Cardiac muscle cell (in vitro differentiated cells and primary cell): ENCODE data around the gene STRA6. TPM values are rescaled to one million over a fixed set of nuclear protein-coding genes. Genes with fewer than 3 reads are reported as not detected.

Source experiments
- DNase-seq, 2 donors: peaks; one replicate each; pipeline versions ENCODE4 v3.0.0 to v3.0.0-alpha.2; 2010 to 2017; ENCODE audit warnings: low read depth in 1 of 2, low spot score in 1 of 2
- H3K27ac ChIP-seq: fragments of 200-600 bp; sonication (generic); 2 replicates; pipeline ENCODE4 v1.5.1; 2016
- H3K27me3 ChIP-seq: fragments of 200-600 bp; sonication (generic); 2 replicates; pipeline ENCODE4 v1.6.0; 2016; ENCODE audit warnings: control low read depth
- H3K36me3 ChIP-seq: fragments of 200-600 bp; sonication (generic); 2 replicates; pipeline ENCODE4 v1.5.1; 2016; ENCODE audit warnings: control low read depth
- H3K4me1 ChIP-seq: fragments of 200-600 bp; sonication (generic); 2 replicates; pipeline ENCODE4 v1.8.1; 2017; ENCODE audit warnings: low read depth, mild to moderate bottlenecking, mixed run types
- H3K4me3 ChIP-seq: fragments of 200-600 bp; sonication (generic); 2 replicates; pipeline ENCODE4 v1.5.1; 2016; ENCODE audit warnings: mild to moderate bottlenecking
- H3K9me3 ChIP-seq: fragments of 200-600 bp; sonication (generic); 2 replicates; pipeline ENCODE4 v1.5.1; 2017; ENCODE audit warnings: low read depth, mild to moderate bottlenecking, control low read depth
- CTCF ChIP-seq: IDR thresholded peaks from 2 replicates; pipeline ENCODE4 v1.5.1; 2012; ENCODE audit warnings: low read depth, mild to moderate bottlenecking, low read length
- polyA plus RNA-seq: library from polyadenylated mRNA; unstranded; fragments of >200 nt; fragmentation: Nextera tagmentation; extraction: Ambion mirVana; gene quantifications from 2 replicates; pipeline ENCODE4 v1.2.1, GENCODE V29; 2016
- total RNA-seq: library from RNA; depleted of rRNA; stranded (reverse); fragments of >200 nt; gene quantifications from 2 replicates; pipeline ENCODE4 v1.2.3, GENCODE V29; 2016

STRA6 gene
- total and polyA plus RNA-seq, 2 experiments from 2014 or later: 38.6 to 49.6 TPM

GRCh38 chr15:74220475-74221248 is 18.1 kb upstream of the STRA6 start:
- Histone ChIP-seq H3K9me3 (no peaks in the 10 kb centered on the region), H3K27ac (peak overlapping the region; percentile 58), H3K4me3 (no peak overlapping the region), H3K36me3 (no peaks in the 10 kb centered on the region), H3K4me1 (peaks cover 52% of the 10 kb centered on the region), H3K27me3 (no peaks in the 10 kb centered on the region)
- no peak for TF ChIP-seq CTCF
- DNase-seq: peak in 1 of 2 donors; percentile 68

DNA sequence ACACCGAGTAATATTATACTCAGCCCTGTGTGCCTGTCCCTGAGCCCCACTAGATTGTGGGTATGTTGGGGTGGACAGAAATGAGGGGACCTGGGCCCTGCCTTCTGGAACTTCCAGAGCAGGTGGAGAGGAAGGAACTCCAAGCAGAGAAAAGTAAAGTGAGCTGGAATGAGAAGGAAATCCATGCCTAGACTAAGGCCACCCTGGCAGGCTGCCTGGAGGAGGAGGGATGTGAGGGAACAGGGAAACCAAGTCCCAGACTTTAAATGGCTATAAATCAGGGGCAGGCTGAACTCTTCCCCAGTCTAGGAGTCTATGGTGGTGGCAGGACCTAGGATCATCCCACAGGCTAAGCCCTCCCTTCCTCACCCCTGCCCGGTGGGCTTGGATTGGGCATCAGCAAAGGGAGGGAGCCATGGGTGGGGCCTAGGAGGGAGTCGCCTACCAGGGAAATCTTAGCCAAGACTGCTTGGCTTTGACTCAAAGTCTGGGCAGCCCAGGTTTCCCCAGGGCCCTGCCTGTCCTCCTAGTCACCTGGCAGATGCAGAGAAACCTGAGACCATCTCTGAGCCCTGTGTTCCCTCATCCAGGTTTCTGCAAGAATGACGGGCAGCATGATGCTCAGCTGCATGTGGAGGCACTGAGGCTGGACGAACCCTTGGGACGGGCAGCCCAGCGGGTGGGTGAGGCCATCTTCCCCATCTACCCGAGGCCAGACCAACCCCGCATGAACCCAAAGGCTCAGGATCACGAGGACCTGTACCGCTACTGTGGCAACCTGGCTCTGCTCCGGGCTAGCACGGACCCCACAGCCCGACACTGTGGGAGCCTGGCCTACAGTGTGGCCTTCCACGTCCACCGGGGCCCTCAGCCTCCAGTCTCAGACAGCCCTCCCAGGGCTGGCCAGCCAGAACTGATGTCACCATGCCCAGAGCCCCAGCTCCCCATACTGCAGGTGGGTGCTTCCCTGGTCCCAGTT is 15.6 kb upstream of the STRA6 start:
- no peaks in the 10 kb centered on the region for H3K36me3 ChIP-seq
- DNase-seq: no peak
- no peaks in the 10 kb centered on the region for H3K9me3 ChIP-seq
- peaks cover 60% of the 10 kb centered on the region for H3K4me1 ChIP-seq
- H3K4me3 ChIP-seq: no peak overlapping the region
- no peak for TF ChIP-seq CTCF
- H3K27me3 ChIP-seq: no peaks in the 10 kb centered on the region
- H3K27ac ChIP-seq: no peak overlapping the region

- no peaks in the 10 kb centered on the region for H3K36me3 ChIP-seq
- no peak overlapping the region for H3K4me3 ChIP-seq
- H3K27ac ChIP-seq: no peak overlapping the region
- H3K9me3 ChIP-seq: no peaks in the 10 kb centered on the region
- no peak for TF ChIP-seq CTCF
- no peak for DNase-seq
- H3K4me1 ChIP-seq: peaks cover 54% of the 10 kb centered on the region
- no peaks in the 10 kb centered on the region for H3K27me3 ChIP-seq
Observed at GRCh38 chr15:74216949-74217348, 14.4 kb upstream of the STRA6 start.

DNA sequence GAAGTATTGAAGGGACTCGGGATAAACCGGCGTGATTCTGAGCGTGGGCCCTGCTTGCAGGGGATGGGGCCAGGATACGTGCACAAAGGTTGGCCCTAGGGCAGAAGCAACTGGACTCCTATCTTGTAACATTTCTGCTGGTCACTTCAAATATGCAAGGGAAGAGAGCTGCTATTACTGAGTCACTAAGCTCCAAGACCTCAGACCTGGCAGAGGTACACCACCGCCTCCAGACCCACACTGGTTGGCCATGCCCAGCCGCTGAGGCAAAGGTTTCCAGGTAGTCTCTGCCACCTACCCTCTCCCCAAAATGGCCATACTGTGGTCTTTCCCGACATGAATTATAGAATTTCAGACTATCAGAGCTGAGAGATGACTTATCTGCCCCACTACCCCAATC is 13.4 kb upstream of the STRA6 start:
- H3K27me3 ChIP-seq: no peaks in the 10 kb centered on the region
- TF ChIP-seq CTCF: no peak

GRCh38 chr15:74214324-74215021 is 11.9 kb upstream of the STRA6 start:
- peaks cover 41% of the 10 kb centered on the region for H3K4me1 ChIP-seq
- no peak for DNase-seq
- H3K27ac ChIP-seq: peak overlapping the region; percentile 42
- H3K4me3 ChIP-seq: no peak overlapping the region
- H3K9me3 ChIP-seq: no peaks in the 10 kb centered on the region
- no peaks in the 10 kb centered on the region for H3K36me3 ChIP-seq
- no peak for TF ChIP-seq CTCF
- no peaks in the 10 kb centered on the region for H3K27me3 ChIP-seq

More for the DNA sequence above, 13.4 kb upstream of the STRA6 start:
- Histone ChIP-seq H3K36me3 (no peaks in the 10 kb centered on the region), H3K4me1 (peaks cover 44% of the 10 kb centered on the region), H3K27ac (no peak overlapping the region), H3K4me3 (no peak overlapping the region), H3K9me3 (no peaks in the 10 kb centered on the region)
- DNase-seq: no peak
